HG03378 (cell line): ENCODE results near the gene MPHOSPH6.
"Not testable (repeated sequence)": the region's sequence is repeated elsewhere in the genome, so short reads cannot be mapped to it uniquely, and the experiment has no call there.

ENCODE experiments used
- ATAC-seq: cut with Tn5 transposase; IDR thresholded peaks from one replicate; pipeline ENCODE4 v1.9.1; 2021; ENCODE audit warnings: mild to moderate bottlenecking, moderate library complexity; ENCODE audit not compliant: unreplicated experiment

The MPHOSPH6 gene

GRCh38 chr16:82124651-82125050, 45.4 kb downstream of the MPHOSPH6 start:
- no peak for ATAC-seq

GRCh38 chr16:82119405-82119804, 50.6 kb downstream of the MPHOSPH6 start:
- ATAC-seq: no peak

GRCh38 chr16:82118749-82119148, 51.3 kb downstream of the MPHOSPH6 start:
- ATAC-seq: no peak

- ATAC-seq: no peak
Measured at GRCh38 chr16:82116535-82116934, 53.5 kb downstream of the MPHOSPH6 start.

- no peak for ATAC-seq
Measured at GRCh38 chr16:82113741-82114140, 56.3 kb downstream of the MPHOSPH6 start.

GRCh38 chr16:82111944-82112343, 58.1 kb downstream of the MPHOSPH6 start:
- ATAC-seq: no peak

GRCh38 chr16:82109266-82109665, 60.8 kb downstream of the MPHOSPH6 start:
- not testable (repeated sequence) for ATAC-seq

GRCh38 chr16:82108774-82109173, 61.2 kb downstream of the MPHOSPH6 start:
- ATAC-seq: no peak

GRCh38 chr16:82108100-82108499, 61.9 kb downstream of the MPHOSPH6 start:
- no peak for ATAC-seq

GRCh38 chr16:82105107-82105506, 64.9 kb downstream of the MPHOSPH6 start:
- no peak for ATAC-seq
